ENCODE measurements around the gene STMN1. TPM values are rescaled to one million over a fixed set of nuclear protein-coding genes. Genes with fewer than 3 reads are reported as not detected.

The STMN1 gene
- total RNA-seq, 1 donor from 2014 or later = 531 TPM

Other genes starting within 250 kb of the STMN1 start
- gene SELENON, start 106.2 kb downstream of the STMN1 start, total RNA-seq = 6.6 and 7.6 TPM in 2 replicates
- 30.7 and 31.4 TPM in 2 replicates for gene MTFR1L, start 86.5 kb downstream of the STMN1 start, total RNA-seq
- 6.5 and 6.6 TPM in 2 replicates for gene AUNIP, start 47.0 kb downstream of the STMN1 start, total RNA-seq
- 2.2 and 2.4 TPM in 2 replicates for gene PAQR7, start 30.7 kb downstream of the STMN1 start, total RNA-seq
- 11.2 and 12.4 TPM in 2 replicates for gene PAFAH2, start 91.6 kb upstream of the STMN1 start, total RNA-seq
- not detected in 2 replicates for gene EXTL1, start 115.4 kb upstream of the STMN1 start, total RNA-seq
- not detected in 2 replicates for gene SLC30A2, start 139.7 kb upstream of the STMN1 start, total RNA-seq
- not detected in 2 replicates for gene TRIM63, start 161.2 kb upstream of the STMN1 start, total RNA-seq
- 19.9 and 23.4 TPM in 2 replicates for gene PDIK1L, start 205.4 kb upstream of the STMN1 start, total RNA-seq